Neural cell (in vitro differentiated cells): ENCODE results near the gene LAYN.
A peak's percentile ranks its signal among the peaks of the same experiment; 100 is the strongest.

ENCODE experiments used
- EP300 ChIP-seq: fragments of 450-650 bp; conservative IDR thresholded peaks from 2 replicates; pipeline ENCODE4 v1.6.1; 2014; ENCODE audit warnings: antibody characterized with exemption, mild to moderate bottlenecking, moderate library complexity; ENCODE audit not compliant: poor library complexity, severe bottlenecking
- EZH2 ChIP-seq: fragments of 200-600, 300-800 bp; shearing (Covaris generic), sonication (generic); IDR thresholded peaks from 2 replicates; pipeline ENCODE4 v1.6.1; 2014; ENCODE audit warnings: antibody characterized with exemption, low read length, borderline replicate concordance, mild to moderate bottlenecking; ENCODE audit not compliant: insufficient read depth, poor library complexity, severe bottlenecking
- POLR2AphosphoS5 ChIP-seq: IDR thresholded peaks from 2 replicates; pipeline ENCODE4 v1.6.1; 2012
- RAD21 ChIP-seq: fragments of 450-650 bp; conservative IDR thresholded peaks from 2 replicates; pipeline ENCODE4 v1.6.1; 2014; ENCODE audit warnings: antibody characterized with exemption, mild to moderate bottlenecking, moderate library complexity
- SMC3 ChIP-seq: fragments of 450-650 bp; conservative IDR thresholded peaks from 2 replicates; pipeline ENCODE4 v1.6.1; 2014; ENCODE audit warnings: antibody characterized with exemption, mild to moderate bottlenecking, moderate library complexity; ENCODE audit not compliant: poor library complexity
- TAF1 ChIP-seq: IDR thresholded peaks from 2 replicates; pipeline ENCODE4 v1.6.1; 2012; ENCODE audit warnings: low read depth
- TF ChIP-seq, protein P1 (sequence below): fragments of 450-650 bp; IDR thresholded peaks from 2 replicates; pipeline ENCODE4 v1.5.1; 2014; ENCODE audit warnings: antibody characterized with exemption, mild to moderate bottlenecking, moderate library complexity; ENCODE audit not compliant: poor library complexity, severe bottlenecking
- TF ChIP-seq, protein P2 (sequence below): IDR thresholded peaks from 2 replicates; pipeline ENCODE4 v1.6.1; 2012; ENCODE audit warnings: borderline replicate concordance

DNA sequence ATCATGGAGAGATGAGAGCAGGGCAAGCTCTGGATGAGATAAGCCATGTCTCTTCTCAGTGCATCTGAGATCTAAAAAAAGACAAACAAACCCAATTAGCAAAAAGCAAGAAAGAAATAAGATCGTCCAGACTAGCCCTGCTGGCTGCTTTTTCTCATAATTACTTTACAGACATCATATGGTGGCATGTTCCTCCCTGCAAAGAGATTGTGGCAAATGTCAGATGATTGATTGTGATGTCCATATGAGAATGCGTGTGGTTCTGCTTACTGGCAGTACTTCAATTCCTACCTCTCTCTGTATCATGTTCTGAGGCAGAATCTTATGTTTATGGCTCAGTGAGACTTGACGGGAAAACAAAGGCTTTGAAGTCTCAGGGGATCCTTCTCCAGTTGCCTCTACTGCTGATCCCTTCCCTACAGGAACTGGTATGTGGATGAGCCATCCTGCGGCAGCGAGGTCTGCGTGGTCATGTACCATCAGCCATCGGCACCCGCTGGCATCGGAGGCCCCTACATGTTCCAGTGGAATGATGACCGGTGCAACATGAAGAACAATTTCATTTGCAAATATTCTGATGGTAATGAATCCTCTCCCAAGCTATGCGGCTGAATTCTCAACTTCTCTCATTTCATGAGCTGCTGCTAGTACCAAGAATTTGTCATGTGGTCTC lies 8.8 kb downstream of the LAYN start:
- TF ChIP-seq, protein P1, sequence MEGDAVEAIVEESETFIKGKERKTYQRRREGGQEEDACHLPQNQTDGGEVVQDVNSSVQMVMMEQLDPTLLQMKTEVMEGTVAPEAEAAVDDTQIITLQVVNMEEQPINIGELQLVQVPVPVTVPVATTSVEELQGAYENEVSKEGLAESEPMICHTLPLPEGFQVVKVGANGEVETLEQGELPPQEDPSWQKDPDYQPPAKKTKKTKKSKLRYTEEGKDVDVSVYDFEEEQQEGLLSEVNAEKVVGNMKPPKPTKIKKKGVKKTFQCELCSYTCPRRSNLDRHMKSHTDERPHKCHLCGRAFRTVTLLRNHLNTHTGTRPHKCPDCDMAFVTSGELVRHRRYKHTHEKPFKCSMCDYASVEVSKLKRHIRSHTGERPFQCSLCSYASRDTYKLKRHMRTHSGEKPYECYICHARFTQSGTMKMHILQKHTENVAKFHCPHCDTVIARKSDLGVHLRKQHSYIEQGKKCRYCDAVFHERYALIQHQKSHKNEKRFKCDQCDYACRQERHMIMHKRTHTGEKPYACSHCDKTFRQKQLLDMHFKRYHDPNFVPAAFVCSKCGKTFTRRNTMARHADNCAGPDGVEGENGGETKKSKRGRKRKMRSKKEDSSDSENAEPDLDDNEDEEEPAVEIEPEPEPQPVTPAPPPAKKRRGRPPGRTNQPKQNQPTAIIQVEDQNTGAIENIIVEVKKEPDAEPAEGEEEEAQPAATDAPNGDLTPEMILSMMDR: no peak
- TF ChIP-seq SMC3 (no peak), EP300 (peak; percentile 14), POLR2AphosphoS5 (no peak), TAF1 (no peak), RAD21 (no peak), EZH2 (no peak)
- TF ChIP-seq, protein P2, sequence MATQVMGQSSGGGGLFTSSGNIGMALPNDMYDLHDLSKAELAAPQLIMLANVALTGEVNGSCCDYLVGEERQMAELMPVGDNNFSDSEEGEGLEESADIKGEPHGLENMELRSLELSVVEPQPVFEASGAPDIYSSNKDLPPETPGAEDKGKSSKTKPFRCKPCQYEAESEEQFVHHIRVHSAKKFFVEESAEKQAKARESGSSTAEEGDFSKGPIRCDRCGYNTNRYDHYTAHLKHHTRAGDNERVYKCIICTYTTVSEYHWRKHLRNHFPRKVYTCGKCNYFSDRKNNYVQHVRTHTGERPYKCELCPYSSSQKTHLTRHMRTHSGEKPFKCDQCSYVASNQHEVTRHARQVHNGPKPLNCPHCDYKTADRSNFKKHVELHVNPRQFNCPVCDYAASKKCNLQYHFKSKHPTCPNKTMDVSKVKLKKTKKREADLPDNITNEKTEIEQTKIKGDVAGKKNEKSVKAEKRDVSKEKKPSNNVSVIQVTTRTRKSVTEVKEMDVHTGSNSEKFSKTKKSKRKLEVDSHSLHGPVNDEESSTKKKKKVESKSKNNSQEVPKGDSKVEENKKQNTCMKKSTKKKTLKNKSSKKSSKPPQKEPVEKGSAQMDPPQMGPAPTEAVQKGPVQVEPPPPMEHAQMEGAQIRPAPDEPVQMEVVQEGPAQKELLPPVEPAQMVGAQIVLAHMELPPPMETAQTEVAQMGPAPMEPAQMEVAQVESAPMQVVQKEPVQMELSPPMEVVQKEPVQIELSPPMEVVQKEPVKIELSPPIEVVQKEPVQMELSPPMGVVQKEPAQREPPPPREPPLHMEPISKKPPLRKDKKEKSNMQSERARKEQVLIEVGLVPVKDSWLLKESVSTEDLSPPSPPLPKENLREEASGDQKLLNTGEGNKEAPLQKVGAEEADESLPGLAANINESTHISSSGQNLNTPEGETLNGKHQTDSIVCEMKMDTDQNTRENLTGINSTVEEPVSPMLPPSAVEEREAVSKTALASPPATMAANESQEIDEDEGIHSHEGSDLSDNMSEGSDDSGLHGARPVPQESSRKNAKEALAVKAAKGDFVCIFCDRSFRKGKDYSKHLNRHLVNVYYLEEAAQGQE: no peak
